ENCODE results near the gene ST8SIA2.

ST8SIA2 gene

GRCh38 chr15:92494806-92495336 lies 101.2 kb downstream of the ST8SIA2 start:
- DNase-seq (ENCODE audit: low read depth) = no peak

- no peak for DNase-seq (ENCODE audit: low read depth)
Measured at GRCh38 chr15:92495446-92495845, 101.8 kb downstream of the ST8SIA2 start.

- DNase-seq (ENCODE audit: low read depth) = no peak
Measured at GRCh38 chr15:92499731-92500530, 106.2 kb downstream of the ST8SIA2 start.

GRCh38 chr15:92502336-92502735 lies 108.7 kb downstream of the ST8SIA2 start:
- DNase-seq (ENCODE audit: low read depth) = no peak

- no peak for DNase-seq (ENCODE audit: low read depth)
Measured at GRCh38 chr15:92502930-92503857, 109.5 kb downstream of the ST8SIA2 start.

- DNase-seq (ENCODE audit: low read depth) = no peak
Measured at GRCh38 chr15:92503889-92504288, 110.2 kb downstream of the ST8SIA2 start.

GRCh38 chr15:92505611-92506010 lies 111.9 kb downstream of the ST8SIA2 start:
- DNase-seq (ENCODE audit: low read depth) = no peak

GRCh38 chr15:92506506-92506905 lies 112.8 kb downstream of the ST8SIA2 start:
- no peak for DNase-seq (ENCODE audit: low read depth)

- DNase-seq (ENCODE audit: low read depth) = no peak
Measured at GRCh38 chr15:92510163-92510882, 116.6 kb downstream of the ST8SIA2 start.

Measured in HS-5 (cell line).